ENCODE results near the gene OSR1. TPM values are rescaled to one million over a fixed set of nuclear protein-coding genes. Genes with fewer than 3 reads are reported as not detected.
A peak's percentile ranks its signal among the peaks of the same experiment; 100 is the strongest.
"Not testable (repeated sequence)": the region's sequence is repeated elsewhere in the genome, so short reads cannot be mapped to it uniquely, and the experiment has no call there.

The OSR1 gene
- total RNA-seq, 2 donors from 2014 or later = not detected

DNA sequence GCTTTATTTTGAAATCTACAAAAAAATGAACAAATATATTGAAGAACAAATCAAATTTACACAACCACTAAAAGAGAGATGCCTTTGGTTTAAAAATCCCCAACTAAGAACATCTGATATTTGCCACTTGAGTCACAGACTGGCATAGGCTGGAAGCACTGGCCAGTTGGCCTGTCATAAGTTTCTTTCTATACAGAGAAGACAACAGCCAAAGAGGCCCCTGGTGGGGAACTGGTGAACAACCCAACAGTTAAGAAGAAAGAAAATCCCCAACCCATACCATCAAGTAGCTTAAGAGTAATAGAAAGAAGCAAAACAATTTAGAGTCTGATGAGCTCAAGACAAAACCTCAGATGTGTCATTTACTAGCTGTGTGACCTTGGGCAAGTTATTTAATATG lies 45.5 kb downstream of the OSR1 start:
- no peak for DNase-seq
- peaks cover 2% of the 10 kb centered on the region for H3K36me3 Mint-ChIP-seq (ENCODE audit: low read depth)
- ATAC-seq = peak; percentile 30
- H3K4me3 Mint-ChIP-seq = no peak overlapping the region
- H3K9me3 ChIP-seq (ENCODE audit: control insufficient read depth, low read length, poor library complexity, severe bottlenecking) = no peaks in the 10 kb centered on the region
- no peaks in the 10 kb centered on the region for H3K4me1 Mint-ChIP-seq
- H3K27ac Mint-ChIP-seq = no peak overlapping the region
- H3K27me3 Mint-ChIP-seq = no peaks in the 10 kb centered on the region

DNA sequence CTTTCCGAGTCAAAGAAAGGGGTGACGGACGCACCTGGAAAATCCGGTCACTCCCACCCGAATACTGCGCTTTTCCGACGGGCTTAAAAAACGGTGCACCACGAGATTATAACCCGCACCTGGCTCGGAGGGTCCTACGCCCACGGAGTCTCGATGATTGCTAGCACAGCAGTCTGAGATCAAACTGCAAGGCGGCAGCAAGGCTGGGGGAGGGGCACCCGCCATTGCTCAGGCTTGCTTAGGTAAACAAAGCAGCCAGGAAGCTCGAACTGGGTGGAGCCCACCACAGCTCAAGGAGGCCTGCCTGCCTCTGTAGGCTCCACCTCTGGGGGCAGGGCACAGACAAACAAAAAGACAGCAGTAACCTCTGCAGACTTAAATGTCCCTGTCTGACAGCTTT lies 52.4 kb downstream of the OSR1 start:
- H3K27me3 Mint-ChIP-seq; H3K9me3 ChIP-seq (ENCODE audit: control insufficient read depth, low read length, poor library complexity, severe bottlenecking); DNase-seq; H3K36me3 Mint-ChIP-seq (ENCODE audit: low read depth); H3K4me1 Mint-ChIP-seq; H3K4me3 Mint-ChIP-seq; ATAC-seq; H3K27ac Mint-ChIP-seq: not testable (repeated sequence)

DNA sequence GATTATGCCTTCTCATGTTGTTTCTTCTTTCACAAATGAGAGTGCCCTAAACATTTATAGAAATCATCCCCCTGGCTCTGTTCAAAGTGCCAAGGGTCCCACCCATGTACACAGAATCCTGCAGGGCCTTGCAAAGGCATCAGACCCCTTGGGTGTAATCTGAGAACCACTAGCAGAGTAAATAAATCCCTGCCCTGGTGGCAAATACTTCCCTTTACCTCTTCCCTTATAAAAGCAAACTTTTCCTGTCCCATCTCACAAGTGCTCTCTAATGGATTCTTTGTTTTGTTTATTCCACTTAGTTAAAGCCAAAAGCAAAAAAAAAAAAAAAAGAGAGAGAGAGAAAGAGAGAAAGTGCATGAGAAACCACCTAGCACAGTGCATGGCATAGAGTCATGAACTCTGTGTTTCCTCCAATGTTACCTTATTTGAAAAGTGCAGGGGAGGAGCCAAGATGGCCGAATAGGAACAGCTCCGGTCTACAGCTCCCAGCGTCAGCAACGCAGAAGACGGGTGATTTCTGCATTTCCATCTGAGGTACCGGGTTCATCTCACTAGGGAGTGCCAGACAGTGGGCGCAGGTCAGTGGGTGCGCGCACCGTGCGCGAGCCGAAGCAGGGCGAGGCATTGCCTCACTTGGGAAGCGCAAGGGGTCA lies 52.9 kb downstream of the OSR1 start:
- not testable (repeated sequence) for H3K4me3 Mint-ChIP-seq; H3K4me1 Mint-ChIP-seq; ATAC-seq; DNase-seq; H3K27me3 Mint-ChIP-seq; H3K27ac Mint-ChIP-seq; H3K36me3 Mint-ChIP-seq (ENCODE audit: low read depth); H3K9me3 ChIP-seq (ENCODE audit: control insufficient read depth, low read length, poor library complexity, severe bottlenecking)

DNA sequence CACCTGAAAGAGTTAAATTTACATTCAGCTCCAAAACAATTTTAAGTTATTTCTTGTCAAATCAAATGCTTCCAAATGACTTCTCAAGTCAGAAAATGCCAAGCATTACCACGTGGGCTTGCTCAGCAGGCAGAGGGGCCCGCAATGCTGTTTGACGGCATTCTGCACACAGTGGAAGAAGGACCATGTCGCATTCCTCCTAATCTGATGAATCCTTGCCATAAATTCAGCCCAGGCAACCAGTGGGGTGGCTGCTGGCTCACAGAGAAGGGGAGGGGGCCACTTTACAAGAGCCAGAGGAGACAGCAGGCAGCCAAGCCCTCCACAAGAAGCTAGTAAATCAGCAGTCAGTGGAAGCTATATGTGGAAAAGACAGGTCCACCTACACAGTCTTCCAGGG lies 56.7 kb downstream of the OSR1 start:
- no peaks in the 10 kb centered on the region for H3K9me3 ChIP-seq (ENCODE audit: control insufficient read depth, low read length, poor library complexity, severe bottlenecking)
- ATAC-seq (no peak), DNase-seq (no peak)
- H3K36me3 Mint-ChIP-seq (ENCODE audit: low read depth) = no peaks in the 10 kb centered on the region
- H3K27ac Mint-ChIP-seq = no peak overlapping the region
- no peak overlapping the region for H3K4me3 Mint-ChIP-seq
- H3K27me3 Mint-ChIP-seq = no peaks in the 10 kb centered on the region
- H3K4me1 Mint-ChIP-seq = no peaks in the 10 kb centered on the region

Data from T-helper 17 cell (primary cell).